Measurements from ENCODE around the gene LIN54. TPM values are rescaled to one million over a fixed set of nuclear protein-coding genes. Genes with fewer than 3 reads are reported as not detected.

The LIN54 gene
- total RNA-seq, 2 donors from 2014 or later = 9.7 to 13.9 TPM

GRCh38 chr4:82913305-82913704, 97.3 kb downstream of the LIN54 start:
- DNase-seq (ENCODE audit: low spot score) = no peak
- no peak overlapping the region for H3K27ac ChIP-seq
- H3K36me3 ChIP-seq = no peaks in the 10 kb centered on the region
- intact Hi-C loops (cut with DNase I) = no loop called here
- WGBS = 47% methylated on average over 2 of the region's 2 CpGs
- TF ChIP-seq POLR2A (IDR thresholded peaks at IDR 0.05) (no peak), POLR2AphosphoS5 (IDR thresholded peaks at IDR 0.05) (no peak)
- TF ChIP-seq, protein P1, sequence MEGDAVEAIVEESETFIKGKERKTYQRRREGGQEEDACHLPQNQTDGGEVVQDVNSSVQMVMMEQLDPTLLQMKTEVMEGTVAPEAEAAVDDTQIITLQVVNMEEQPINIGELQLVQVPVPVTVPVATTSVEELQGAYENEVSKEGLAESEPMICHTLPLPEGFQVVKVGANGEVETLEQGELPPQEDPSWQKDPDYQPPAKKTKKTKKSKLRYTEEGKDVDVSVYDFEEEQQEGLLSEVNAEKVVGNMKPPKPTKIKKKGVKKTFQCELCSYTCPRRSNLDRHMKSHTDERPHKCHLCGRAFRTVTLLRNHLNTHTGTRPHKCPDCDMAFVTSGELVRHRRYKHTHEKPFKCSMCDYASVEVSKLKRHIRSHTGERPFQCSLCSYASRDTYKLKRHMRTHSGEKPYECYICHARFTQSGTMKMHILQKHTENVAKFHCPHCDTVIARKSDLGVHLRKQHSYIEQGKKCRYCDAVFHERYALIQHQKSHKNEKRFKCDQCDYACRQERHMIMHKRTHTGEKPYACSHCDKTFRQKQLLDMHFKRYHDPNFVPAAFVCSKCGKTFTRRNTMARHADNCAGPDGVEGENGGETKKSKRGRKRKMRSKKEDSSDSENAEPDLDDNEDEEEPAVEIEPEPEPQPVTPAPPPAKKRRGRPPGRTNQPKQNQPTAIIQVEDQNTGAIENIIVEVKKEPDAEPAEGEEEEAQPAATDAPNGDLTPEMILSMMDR (IDR thresholded peaks at IDR 0.05) = no peak
- H3K4me1 ChIP-seq (replicated peaks) = no peaks in the 10 kb centered on the region
- no peaks in the 10 kb centered on the region for H3K27me3 ChIP-seq (replicated peaks; ENCODE audit: insufficient read depth)
- no peaks in the 10 kb centered on the region for H3K9me3 ChIP-seq
- H3K4me3 ChIP-seq = no peak overlapping the region

DNA sequence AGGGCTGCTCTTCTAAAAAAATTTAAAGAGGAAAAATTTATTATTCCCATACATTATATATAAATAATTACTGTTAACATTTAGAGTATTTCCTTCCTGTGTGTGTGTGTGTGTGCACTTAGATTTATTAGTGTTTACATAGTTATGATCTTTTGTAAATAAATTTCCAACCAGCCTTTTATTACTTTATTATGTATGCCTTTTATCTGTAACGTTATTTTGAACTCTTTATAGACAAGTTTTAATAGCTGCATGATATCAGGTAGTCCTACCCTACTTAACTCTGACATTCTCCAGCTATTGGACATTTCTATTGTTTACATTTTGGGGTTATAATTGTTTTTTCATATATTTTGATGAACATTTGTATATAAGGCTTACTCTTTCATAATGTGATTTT, 101.3 kb downstream of the LIN54 start:
- H3K9me3 ChIP-seq = no peaks in the 10 kb centered on the region
- no peak for DNase-seq (ENCODE audit: low spot score)
- no peak overlapping the region for H3K27ac ChIP-seq
- TF ChIP-seq, protein P1 (IDR thresholded peaks at IDR 0.05) = no peak
- TF ChIP-seq POLR2A (IDR thresholded peaks at IDR 0.05) = no peak
- TF ChIP-seq POLR2AphosphoS5 (IDR thresholded peaks at IDR 0.05) = no peak
- WGBS = 21% methylated on average over 1 of the region's 1 CpG
- no peaks in the 10 kb centered on the region for H3K27me3 ChIP-seq (replicated peaks; ENCODE audit: insufficient read depth)
- no peak overlapping the region for H3K4me3 ChIP-seq
- intact Hi-C loops (cut with DNase I) = no loop called here
- H3K4me1 ChIP-seq (replicated peaks) = no peaks in the 10 kb centered on the region
- no peaks in the 10 kb centered on the region for H3K36me3 ChIP-seq

GRCh38 chr4:82906469-82906868, 104.2 kb downstream of the LIN54 start:
- no peak for DNase-seq (ENCODE audit: low spot score)
- no peaks in the 10 kb centered on the region for H3K4me1 ChIP-seq (replicated peaks)
- no peak overlapping the region for H3K4me3 ChIP-seq
- TF ChIP-seq POLR2A (IDR thresholded peaks at IDR 0.05) = no peak
- TF ChIP-seq POLR2AphosphoS5 (IDR thresholded peaks at IDR 0.05) = no peak
- TF ChIP-seq, protein P1 (IDR thresholded peaks at IDR 0.05) = no peak
- no peaks in the 10 kb centered on the region for H3K27me3 ChIP-seq (replicated peaks; ENCODE audit: insufficient read depth)
- 89% methylated on average over 3 of the region's 3 CpGs for WGBS
- H3K27ac ChIP-seq = no peak overlapping the region
- H3K36me3 ChIP-seq = no peaks in the 10 kb centered on the region
- intact Hi-C loops (cut with DNase I) = no loop called here
- H3K9me3 ChIP-seq = no peaks in the 10 kb centered on the region

GRCh38 chr4:82905205-82905604, 105.4 kb downstream of the LIN54 start:
- TF ChIP-seq, protein P1 (IDR thresholded peaks at IDR 0.05) = no peak
- TF ChIP-seq POLR2A (IDR thresholded peaks at IDR 0.05) (no peak), POLR2AphosphoS5 (IDR thresholded peaks at IDR 0.05) (no peak)
- WGBS = 86% methylated on average over 2 of the region's 2 CpGs
- intact Hi-C loops (cut with DNase I) = no loop called here

DNA sequence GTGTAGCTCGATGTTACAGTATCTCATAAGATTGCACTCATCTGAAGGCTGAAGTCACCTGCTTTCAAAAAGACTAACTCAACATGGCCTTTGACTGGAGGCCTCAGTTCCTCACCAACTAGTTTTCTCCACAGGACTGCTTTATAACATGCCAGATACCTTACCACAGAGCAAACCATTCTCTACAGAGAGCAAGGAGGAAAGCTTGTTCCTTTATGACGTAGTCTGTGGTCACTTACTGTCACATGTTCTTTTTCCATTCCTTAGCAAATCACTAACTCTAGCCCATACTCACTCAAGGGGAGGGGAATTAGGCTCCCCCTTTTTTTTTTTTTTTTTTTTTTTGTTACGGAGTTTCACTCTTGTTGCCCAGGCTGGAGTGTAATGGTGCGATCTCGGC, 106.9 kb downstream of the LIN54 start:
- Histone ChIP-seq H3K9me3 (no peaks in the 10 kb centered on the region), H3K4me3 (no peak overlapping the region), H3K36me3 (no peaks in the 10 kb centered on the region), H3K27ac (no peak overlapping the region), H3K4me1 (replicated peaks) (no peaks in the 10 kb centered on the region), H3K27me3 (replicated peaks; ENCODE audit: insufficient read depth) (no peaks in the 10 kb centered on the region)
- WGBS = 95% methylated on average over 5 of the region's 5 CpGs
- no peak for TF ChIP-seq POLR2AphosphoS5 (IDR thresholded peaks at IDR 0.05)
- no peak for TF ChIP-seq POLR2A (IDR thresholded peaks at IDR 0.05)
- no peak for DNase-seq (ENCODE audit: low spot score)
- intact Hi-C loops (cut with DNase I) = loop anchor here (5.0 kb wide), 3 partner anchors 109 to 441 kb away; partner anchors contain the start of genes COQ2 and LIN54

More at GRCh38 chr4:82905205-82905604, 105.4 kb downstream of the LIN54 start:
- Histone ChIP-seq H3K36me3 (no peaks in the 10 kb centered on the region), H3K4me3 (no peak overlapping the region), H3K4me1 (replicated peaks) (no peaks in the 10 kb centered on the region), H3K27me3 (replicated peaks; ENCODE audit: insufficient read depth) (no peaks in the 10 kb centered on the region), H3K27ac (no peak overlapping the region), H3K9me3 (no peaks in the 10 kb centered on the region)
- DNase-seq (ENCODE audit: low spot score) = no peak
